Spleen (tissue), 11 donors: ENCODE measurements around the gene BAG2. TPM values are rescaled to one million over a fixed set of nuclear protein-coding genes. Genes with fewer than 3 reads are reported as not detected.

ENCODE experiments used
- DNase-seq: peaks from one replicate; pipeline ENCODE4 v3.0.0-alpha.2; 2020
- H3K27ac ChIP-seq, 8 donors: fragments of 200-600 bp; sonication (generic) in 7 of 8; 1 replicate in 4 of 8; 2 replicates in 4 of 8; pipeline versions ENCODE4 v1.5.0 to v1.8.0; 2016 to 2021; ENCODE audit warnings: inconsistent platforms in 4 of 8, mild to moderate bottlenecking in 4 of 8, moderate library complexity in 1 of 8
- H3K27me3 ChIP-seq, 7 donors: fragments of 200-600 bp; sonication (generic) in 6 of 7; replicated peaks in 1 of 7; 1 replicate in 4 of 7; 2 replicates in 3 of 7; pipeline versions ENCODE4 v1.5.0 to v1.8.0; 2016 to 2021; ENCODE audit warnings: inconsistent platforms in 3 of 7, mild to moderate bottlenecking in 1 of 7
- H3K36me3 ChIP-seq, 6 donors: fragments of 200-600 bp; sonication (generic) in 5 of 6; 1 replicate in 4 of 6; 2 replicates in 2 of 6; pipeline versions ENCODE4 v1.5.0 to v1.8.0; 2016 to 2021; ENCODE audit warnings: inconsistent platforms in 2 of 6
- H3K4me1 ChIP-seq, 6 donors: fragments of 200-600 bp; sonication (generic) in 5 of 6; 1 replicate in 3 of 6; 2 replicates in 3 of 6; pipeline versions ENCODE4 v1.5.0 to v1.8.0; 2016 to 2021; ENCODE audit warnings: inconsistent platforms in 3 of 6
- H3K4me3 ChIP-seq, 8 donors: fragments of 200-600 bp; sonication (generic) in 7 of 8; 1 replicate in 4 of 8; 2 replicates in 4 of 8; pipeline versions ENCODE4 v1.5.0 to v1.8.0; 2016 to 2021; ENCODE audit warnings: inconsistent platforms in 4 of 8, mild to moderate bottlenecking in 4 of 8, moderate library complexity in 2 of 8
- H3K9me3 ChIP-seq, 8 donors: fragments of 200-600 bp; sonication (generic) in 7 of 8; 1 replicate in 4 of 8; 2 replicates in 4 of 8; pipeline versions ENCODE4 v1.5.0 to v1.8.0; 2016 to 2021; ENCODE audit warnings: inconsistent platforms in 4 of 8
- CTCF ChIP-seq, 11 experiments: fragments of 200-600 bp in 7 of 11; fragments of 450-650 bp in 4 of 11; sonication (generic) in 4 of 11; IDR thresholded peaks in 8 of 11; conservative IDR thresholded peaks in 3 of 11; 1 replicate in 7 of 11; 2 replicates in 4 of 11; pipeline versions ENCODE4 v1.4.0 to v1.8.0; 2016 to 2021; ENCODE audit warnings: antibody characterized with exemption in 11 of 11, inconsistent platforms in 4 of 11, mild to moderate bottlenecking in 1 of 11
- POLR2A ChIP-seq, 3 donors: fragments of 450-650 bp; IDR thresholded peaks; one replicate each; pipeline ENCODE4 v1.5.1; 2017; ENCODE audit warnings: antibody characterized with exemption in 3 of 3, mild to moderate bottlenecking in 1 of 3
- POLR2AphosphoS5 ChIP-seq, 3 donors: sonication (generic); formaldehyde crosslinking; IDR thresholded peaks; one replicate each; pipeline ENCODE4 v1.5.1; 2017; ENCODE audit warnings: antibody characterized with exemption in 3 of 3
- WGBS, 5 donors: extraction: QIAGEN DNeasy Blood & Tissue Kit in 3 of 5; methylation state at CpG; one replicate each; pipeline versions ENCODE4 v1.1.5 to v1.1.7; 2013 to 2018; 5-methylcytosine and 5-hydroxymethylcytosine counted together
- intact Hi-C: fragments of 100-400 bp; cut with DNase I; formaldehyde crosslinking; loops from one replicate; pipeline ENCODE4 v1.15.0; 2023; ENCODE audit warnings: low total_unique reads
- polyA plus RNA-seq, 3 donors: library from polyadenylated mRNA; stranded (reverse); fragments of 200-250 nt; gene quantifications; one replicate each; pipeline ENCODE4 v1.2.1, GENCODE V29; 2013
- total RNA-seq, 7 donors: library from RNA; depleted of rRNA in 3 of 7; stranded (reverse); fragments of >200 nt in 3 of 7; fragmentation: NEBNext Ultra II Directional in 4 of 7; extraction: Animal tissue kit (Norgen Biotek cat#: 25700) in 4 of 7; gene quantifications; one replicate each; pipeline versions ENCODE4 v1.1.0 to v1.2.1, GENCODE V29; 2016 to 2021
- donor health status: healthy with polysubstance abuse.
- donor health status: DM: no; HTN: no; CAD: no; lungs with moderate emphysema.
- donor health status: DM: no; HTN: no; CAD: no.
- donor health status: Bipolar disorder and iron deficiency.
- donor health status: healthy.
- donor health status: DM: no; HTN: no; CAD: no.
- donor health status: DM: yes; HTN: yes; CAD: no.

The BAG2 gene
- total and polyA plus RNA-seq, 10 donors = 0.98 to 3.8 (median 2.0) TPM

DNA sequence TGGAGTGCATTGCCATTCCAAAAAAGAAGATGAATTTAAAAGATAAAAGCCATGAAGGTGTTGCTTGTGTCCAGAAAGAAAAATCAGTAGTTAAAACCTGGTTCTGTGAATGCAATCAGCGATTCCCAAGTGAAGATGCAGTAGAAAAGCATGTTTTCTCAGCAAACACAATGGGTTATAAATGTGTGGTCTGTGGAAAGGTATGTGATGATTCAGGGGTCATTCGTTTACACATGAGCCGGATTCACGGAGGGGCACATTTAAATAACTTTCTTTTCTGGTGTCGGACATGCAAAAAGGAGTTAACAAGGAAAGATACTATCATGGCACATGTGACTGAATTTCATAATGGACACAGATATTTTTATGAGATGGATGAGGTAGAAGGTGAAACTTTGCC, 24.7 kb upstream of the BAG2 start:
- no peak for DNase-seq
- Histone ChIP-seq H3K9me3 (no peaks in the 10 kb centered on the region), H3K27me3 (no peaks in the 10 kb centered on the region), H3K27ac (no peak overlapping the region), H3K36me3 (peaks cover under 1 to 97% (median 42%) of the 10 kb centered on the region in 6 donors), H3K4me3 (no peak overlapping the region), H3K4me1 (no peaks in the 10 kb centered on the region)
- 93 to 99% (median 97%) methylated on average over 5 of the region's 5 CpGs for WGBS, 5 donors
- no peak for TF ChIP-seq POLR2A (IDR thresholded peaks at IDR 0.05)
- no peak for TF ChIP-seq CTCF (IDR thresholded peaks at IDR 0.05 in 8 of 11, conservative IDR thresholded peaks at IDR 0.05 in 3 of 11)
- no peak for TF ChIP-seq POLR2AphosphoS5 (IDR thresholded peaks at IDR 0.05)
- intact Hi-C loops = no loop called here

GRCh38 chr6:57147955-57148858, 23.9 kb upstream of the BAG2 start:
- peaks cover 0 to 97% (median 48%) of the 10 kb centered on the region in 6 donors for H3K36me3 ChIP-seq
- intact Hi-C loops = no loop called here
- DNase-seq = no peak
- no peaks in the 10 kb centered on the region for H3K4me1 ChIP-seq
- no peak overlapping the region for H3K4me3 ChIP-seq
- no peaks in the 10 kb centered on the region for H3K9me3 ChIP-seq
- TF ChIP-seq POLR2A (IDR thresholded peaks at IDR 0.05) (no peak), POLR2AphosphoS5 (IDR thresholded peaks at IDR 0.05) (no peak), CTCF (IDR thresholded peaks at IDR 0.05 in 8 of 11, conservative IDR thresholded peaks at IDR 0.05 in 3 of 11) (no peak)
- no peaks in the 10 kb centered on the region for H3K27me3 ChIP-seq
- WGBS, 5 donors = 83 to 89% (median 86%) methylated on average over 7 of the region's 7 CpGs
- no peak overlapping the region for H3K27ac ChIP-seq

DNA sequence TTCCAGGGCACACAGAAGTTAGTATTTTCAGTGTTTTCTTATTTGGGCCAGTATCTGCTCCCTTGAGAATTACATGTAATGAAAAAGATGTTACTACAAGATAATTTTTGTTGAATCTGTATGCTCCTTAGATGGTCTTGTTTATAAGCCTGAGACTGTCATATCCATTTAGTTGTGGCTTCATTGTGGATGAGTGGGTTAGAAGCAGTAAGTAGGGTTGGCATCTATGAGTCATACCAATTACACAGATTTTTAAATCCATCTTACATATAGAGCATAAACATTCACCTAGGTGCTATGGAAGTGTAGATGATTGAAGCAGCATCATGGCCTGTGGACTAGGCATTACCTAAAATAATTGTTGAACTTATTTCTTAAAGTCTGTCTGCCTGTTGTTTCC, 13.5 kb upstream of the BAG2 start:
- Histone ChIP-seq H3K36me3 (peaks cover 0 to 88% (median 37%) of the 10 kb centered on the region in 6 donors), H3K4me3 (no peak overlapping the region), H3K27ac (no peak overlapping the region), H3K27me3 (no peaks in the 10 kb centered on the region), H3K9me3 (no peaks in the 10 kb centered on the region), H3K4me1 (no peaks in the 10 kb centered on the region)
- intact Hi-C loops = no loop called here
- no peak for TF ChIP-seq CTCF (IDR thresholded peaks at IDR 0.05 in 8 of 11, conservative IDR thresholded peaks at IDR 0.05 in 3 of 11)
- no peak for TF ChIP-seq POLR2AphosphoS5 (IDR thresholded peaks at IDR 0.05)
- TF ChIP-seq POLR2A (IDR thresholded peaks at IDR 0.05) = no peak
- DNase-seq = no peak

DNA sequence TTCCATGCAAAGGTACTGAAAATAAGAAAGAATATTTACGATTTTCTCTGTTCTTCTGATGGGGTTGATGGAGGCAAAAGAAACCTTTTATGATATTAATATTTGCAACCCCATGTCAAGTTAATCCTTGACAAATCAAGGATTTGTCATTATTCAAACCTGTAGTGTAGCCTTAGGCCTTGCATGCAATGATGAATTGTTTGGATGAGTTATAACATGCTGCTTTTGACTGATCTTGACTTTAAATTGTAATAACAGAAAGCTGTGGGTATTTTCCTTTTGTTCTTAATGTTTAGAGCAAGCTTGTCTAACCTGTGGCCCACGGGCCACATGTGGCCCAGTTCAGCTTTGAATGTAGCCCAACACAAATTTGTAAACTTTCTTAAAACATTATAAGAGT, 13.0 kb upstream of the BAG2 start:
- Histone ChIP-seq H3K27ac (no peak overlapping the region), H3K9me3 (peaks cover 0 to 3% (median 0%) of the 10 kb centered on the region in 8 donors), H3K36me3 (peaks cover 0 to 88% (median 36%) of the 10 kb centered on the region in 6 donors), H3K4me3 (no peak overlapping the region), H3K27me3 (no peaks in the 10 kb centered on the region), H3K4me1 (no peaks in the 10 kb centered on the region)
- no peak for DNase-seq
- intact Hi-C loops = no loop called here
- TF ChIP-seq POLR2A (IDR thresholded peaks at IDR 0.05) = no peak
- no peak for TF ChIP-seq POLR2AphosphoS5 (IDR thresholded peaks at IDR 0.05)
- no peak for TF ChIP-seq CTCF (IDR thresholded peaks at IDR 0.05 in 8 of 11, conservative IDR thresholded peaks at IDR 0.05 in 3 of 11)
- WGBS, 5 donors = 87 to 97% (median 89%) methylated on average over 2 of the region's 2 CpGs
